NCI-H2227 treated with DMSO at 0.1 percent for 48 hours (cell line): ENCODE measurements around the gene IFITM10.

Source experiments
- DNase-seq: peaks from one replicate; lab custom pipeline; 2025; lab: John Stamatoyannopoulos, UW

The IFITM10 gene

GRCh38 chr11:1750481-1750839 lies at the start of gene IFITM10:
TSS of gene IFITM10 (minus strand) at chr11:1750595. CDS start at chr11:1750442, 153 bp downstream.
- no peak for DNase-seq

- no peak for DNase-seq
Observed at GRCh38 chr11:1797391-1798125, 47.2 kb upstream of the IFITM10 start.

GRCh38 chr11:1796413-1797011 lies 46.1 kb upstream of the IFITM10 start:
- no peak for DNase-seq

GRCh38 chr11:1793081-1793480 lies 42.7 kb upstream of the IFITM10 start:
- DNase-seq = no peak

DNA sequence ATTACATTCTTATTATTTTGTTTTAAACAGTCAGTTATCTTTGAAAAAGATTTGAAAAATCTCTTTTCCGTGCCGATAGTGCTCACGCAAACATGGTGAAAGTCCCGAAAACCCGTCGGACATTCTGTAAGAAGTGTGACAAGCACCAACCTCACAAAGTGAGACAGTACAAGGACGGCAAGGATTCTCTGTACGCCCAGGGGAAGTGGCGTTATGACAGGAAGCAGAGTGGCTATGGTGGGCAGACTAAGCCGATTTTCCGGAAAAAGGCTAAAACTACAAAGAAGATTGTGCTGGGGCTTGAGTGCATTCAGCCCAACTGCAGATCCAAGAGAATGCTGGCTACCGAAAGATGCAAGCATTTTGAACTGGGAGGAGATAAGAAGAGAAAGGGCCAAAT lies 42.1 kb upstream of the IFITM10 start:
- DNase-seq = no peak

DNA sequence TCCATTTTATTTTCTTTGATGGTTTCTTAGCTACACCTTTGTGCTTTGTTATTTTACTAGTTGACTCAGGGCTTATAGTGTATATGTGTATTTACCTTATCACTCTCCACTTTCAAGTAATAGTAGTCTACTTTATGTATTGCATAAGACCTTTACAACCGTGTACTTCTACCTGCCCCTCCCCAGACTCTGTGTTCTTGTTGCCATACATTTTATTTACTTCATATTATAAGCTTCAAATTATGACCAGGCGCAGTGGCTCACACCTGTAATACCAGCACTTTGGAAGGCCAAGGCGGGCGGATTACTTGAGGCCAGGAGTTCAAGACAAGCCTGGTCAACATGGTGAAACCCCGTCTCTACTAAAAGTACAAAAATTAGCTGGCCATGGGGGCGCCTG lies 41.5 kb upstream of the IFITM10 start:
- DNase-seq = no peak

DNA sequence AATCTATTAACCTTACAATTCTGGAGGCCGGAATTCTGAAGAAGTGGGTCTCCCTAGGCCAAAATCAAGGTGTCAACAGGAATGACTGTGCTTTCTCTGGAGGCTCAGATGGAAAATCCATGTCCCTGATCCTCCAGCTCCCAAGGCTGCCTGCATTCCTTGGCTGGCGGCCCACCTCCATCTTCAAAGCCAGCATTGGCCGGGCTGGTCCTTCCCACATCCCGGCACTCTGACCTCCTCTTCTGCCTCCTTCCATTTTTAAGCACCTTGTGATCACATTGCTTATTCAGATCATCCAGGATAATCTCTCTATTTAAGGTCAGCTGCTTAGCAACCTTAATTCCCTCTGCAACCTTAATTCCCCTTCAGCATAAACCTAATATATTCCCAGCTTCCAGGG lies 36.1 kb upstream of the IFITM10 start:
- DNase-seq = no peak

- DNase-seq = no peak
Observed at GRCh38 chr11:1785749-1786413, 35.5 kb upstream of the IFITM10 start.

DNA sequence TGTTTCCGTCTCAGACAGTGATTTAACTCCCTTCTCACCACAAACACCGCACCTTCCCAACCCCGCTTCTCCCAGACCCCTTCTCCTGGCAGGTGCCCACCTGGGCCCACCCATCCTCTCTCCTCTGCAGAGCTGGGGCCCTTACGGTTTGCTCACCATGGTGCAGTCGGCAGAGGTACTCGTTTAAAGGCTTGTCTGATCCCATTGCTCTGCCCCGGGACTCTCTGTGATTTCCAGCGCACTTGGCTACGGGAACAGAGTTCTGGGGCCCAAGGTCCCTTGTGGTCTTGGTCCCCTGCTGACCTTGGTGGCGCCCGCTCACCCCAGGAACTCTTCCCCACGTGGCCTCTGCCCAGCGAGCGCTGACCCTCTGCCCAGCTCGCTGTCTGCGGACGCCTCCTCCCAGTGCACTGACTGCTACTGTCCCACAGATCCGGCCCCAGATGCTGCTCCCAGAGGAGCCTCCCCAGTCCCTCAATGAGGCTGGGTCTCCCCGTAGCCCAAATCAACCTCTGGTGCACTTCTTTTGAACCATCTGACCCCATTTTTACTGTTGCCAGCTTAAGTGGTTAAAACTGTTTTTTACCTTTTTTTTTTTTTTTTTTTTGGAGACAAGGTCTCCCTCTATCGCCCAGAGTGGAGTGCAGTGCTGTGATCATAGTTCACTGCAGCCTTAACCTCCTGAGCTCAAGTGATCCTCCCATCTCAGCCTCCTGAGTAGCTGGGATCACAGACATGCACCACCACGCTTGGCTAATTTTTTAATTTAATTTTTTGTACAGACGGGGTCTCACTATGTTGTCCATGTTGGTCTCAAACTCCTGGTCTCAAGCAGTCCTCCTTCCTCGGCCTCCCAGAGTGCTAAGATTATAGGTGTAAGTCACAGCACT lies 34.6 kb upstream of the IFITM10 start:
- no peak for DNase-seq

- DNase-seq = no peak
Observed at GRCh38 chr11:1783725-1784529, 33.5 kb upstream of the IFITM10 start.

GRCh38 chr11:1782831-1783724 lies 32.7 kb upstream of the IFITM10 start:
- DNase-seq = no peak

GRCh38 chr11:1782031-1782590 lies 31.7 kb upstream of the IFITM10 start:
- DNase-seq = no peak

DNA sequence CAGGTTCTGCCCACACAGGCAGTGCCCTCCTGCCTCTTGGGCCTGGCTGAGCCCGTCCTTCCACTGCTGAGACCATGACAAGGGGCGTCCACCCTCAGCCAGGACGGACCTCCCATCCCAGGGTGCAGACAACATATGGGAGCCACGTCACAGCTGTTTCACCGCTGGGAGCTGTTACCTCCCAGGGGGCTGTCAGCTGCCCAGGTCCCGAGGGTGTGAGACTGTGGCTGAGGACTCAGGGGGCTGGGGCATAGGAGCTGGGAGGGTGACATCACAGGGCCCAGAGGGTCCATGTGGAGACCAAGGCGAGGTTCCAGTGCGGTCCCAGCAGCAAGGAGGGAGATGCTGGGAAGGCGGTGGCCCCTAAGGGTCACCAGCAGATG lies 31.2 kb upstream of the IFITM10 start:
- no peak for DNase-seq

DNA sequence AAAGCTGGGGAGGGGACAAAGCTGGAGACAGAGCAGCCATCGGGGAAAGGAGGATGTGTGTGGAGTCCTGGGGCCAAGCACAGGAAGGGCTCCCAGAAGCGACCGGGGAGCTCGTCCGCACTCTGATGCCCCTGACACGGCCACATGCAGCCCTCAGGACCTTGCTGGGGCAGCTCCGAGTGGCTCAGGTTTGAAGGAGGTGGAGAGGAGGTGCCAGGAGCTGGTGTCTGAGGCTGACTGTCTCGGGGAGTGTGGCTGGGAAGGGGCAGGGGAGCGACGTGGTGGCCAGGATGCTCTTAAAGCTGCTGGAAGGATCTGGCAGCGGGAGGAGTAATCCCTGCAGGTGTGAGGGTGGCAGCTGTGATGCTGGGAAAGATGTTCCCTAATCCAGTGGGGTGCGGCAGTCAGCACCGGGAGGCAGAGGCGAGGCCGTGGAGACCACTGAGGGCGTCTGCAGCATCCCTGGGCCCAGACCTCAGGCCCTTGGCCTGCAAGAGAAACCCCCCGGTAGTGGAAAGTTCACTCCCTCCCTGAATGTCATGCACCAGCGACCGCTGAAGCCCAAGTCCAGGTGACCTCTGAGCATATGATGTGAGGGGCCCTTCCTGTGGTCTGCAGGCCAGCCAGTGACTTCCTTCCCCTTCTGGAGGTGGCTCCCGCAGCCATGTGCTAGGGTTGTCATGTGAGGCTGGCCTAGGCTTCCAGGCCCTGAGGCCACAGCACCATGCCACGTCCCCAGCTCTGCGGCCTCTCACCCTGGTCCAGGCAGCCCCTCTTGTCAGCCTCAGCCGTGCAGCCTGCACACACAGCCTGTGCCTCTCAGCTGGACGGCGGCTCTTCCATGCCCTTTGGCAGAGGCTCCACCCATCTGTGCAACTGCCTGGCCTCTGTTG lies 30.6 kb upstream of the IFITM10 start:
- no peak for DNase-seq

GRCh38 chr11:1779806-1780699 lies 29.7 kb upstream of the IFITM10 start:
- no peak for DNase-seq

DNA sequence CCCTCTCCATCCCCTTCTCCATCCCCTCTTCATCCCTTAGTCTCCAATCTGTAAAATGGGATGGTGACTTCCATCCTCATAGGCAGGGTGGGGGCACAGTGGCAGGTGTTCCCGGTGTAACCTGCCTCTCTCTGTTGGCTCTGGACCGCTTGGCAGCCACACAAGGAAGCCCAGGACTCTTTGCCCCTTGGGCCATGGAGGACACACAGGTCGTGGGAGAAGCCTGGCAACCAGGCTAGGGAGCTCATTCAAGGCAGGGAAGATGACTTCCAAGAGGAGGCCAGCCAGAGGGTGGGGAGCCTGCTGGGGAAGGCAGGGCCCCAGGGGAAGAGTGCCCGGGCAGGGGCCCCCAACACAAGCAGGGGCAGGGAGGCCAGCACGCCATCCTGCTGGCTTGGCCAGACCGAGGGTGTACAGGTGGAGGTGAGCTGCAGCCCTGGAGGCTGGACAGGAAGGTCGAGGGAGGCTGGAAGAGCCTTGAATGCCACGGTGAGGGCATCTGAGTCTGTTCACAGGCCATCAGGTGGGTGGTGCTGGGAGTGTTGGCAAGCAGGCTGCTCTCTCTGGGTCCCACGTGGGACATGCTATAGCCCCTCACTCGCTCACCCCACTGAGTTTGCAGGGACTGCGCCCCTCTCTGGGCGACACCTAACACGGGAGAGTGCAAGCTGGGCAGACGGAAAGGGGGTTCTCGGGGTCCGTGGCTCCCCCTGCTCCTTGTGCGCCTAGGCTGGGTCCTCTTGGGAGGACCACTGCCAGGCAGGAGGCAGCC lies 28.8 kb upstream of the IFITM10 start:
- no peak for DNase-seq
